Fibroblast of lung (primary cell): ENCODE data around the gene CDH12.

ENCODE experiments used
- CTCF ChIP-seq, 2 donors: IDR thresholded peaks in 1 of 2; conservative IDR thresholded peaks in 1 of 2; 1 replicate in 1 of 2; 2 replicates in 1 of 2; pipeline ENCODE4 v1.5.1; 2011 to 2012; ENCODE audit warnings: low read length in 2 of 2, control low read depth in 1 of 2, inconsistent platforms in 1 of 2, low read depth in 1 of 2, mild to moderate bottlenecking in 1 of 2
- EZH2 ChIP-seq: IDR thresholded peaks from 2 replicates; pipeline ENCODE4 v1.5.1; 2012; ENCODE audit warnings: low read length, control low read depth, mild to moderate bottlenecking; ENCODE audit errors: missing control alignments

- TF ChIP-seq CTCF (conservative IDR thresholded peaks at IDR 0.05 in 1 of 2, IDR thresholded peaks at IDR 0.05 in 1 of 2; ENCODE audit: low read depth in 1 of 2, low read length in 2 of 2) (no peak), EZH2 (no peak)
These were observed 256.7 kb downstream of the CDH12 start for GRCh38 chr5:22596404-22596970.
